HL-60/S4 treated with retinoic acid at 250 ng/mL for 4 days and 3 days (cell line): ENCODE results near the gene PRMT7.

Experiments used
- in situ Hi-C: fragments of 300-500 bp; cut with MboI; formaldehyde crosslinking; loops from 2 replicates; pipeline ENCODE4 v1.7.0; 2022; ENCODE audit warnings: low sequenced_read_pairs

PRMT7 gene

DNA sequence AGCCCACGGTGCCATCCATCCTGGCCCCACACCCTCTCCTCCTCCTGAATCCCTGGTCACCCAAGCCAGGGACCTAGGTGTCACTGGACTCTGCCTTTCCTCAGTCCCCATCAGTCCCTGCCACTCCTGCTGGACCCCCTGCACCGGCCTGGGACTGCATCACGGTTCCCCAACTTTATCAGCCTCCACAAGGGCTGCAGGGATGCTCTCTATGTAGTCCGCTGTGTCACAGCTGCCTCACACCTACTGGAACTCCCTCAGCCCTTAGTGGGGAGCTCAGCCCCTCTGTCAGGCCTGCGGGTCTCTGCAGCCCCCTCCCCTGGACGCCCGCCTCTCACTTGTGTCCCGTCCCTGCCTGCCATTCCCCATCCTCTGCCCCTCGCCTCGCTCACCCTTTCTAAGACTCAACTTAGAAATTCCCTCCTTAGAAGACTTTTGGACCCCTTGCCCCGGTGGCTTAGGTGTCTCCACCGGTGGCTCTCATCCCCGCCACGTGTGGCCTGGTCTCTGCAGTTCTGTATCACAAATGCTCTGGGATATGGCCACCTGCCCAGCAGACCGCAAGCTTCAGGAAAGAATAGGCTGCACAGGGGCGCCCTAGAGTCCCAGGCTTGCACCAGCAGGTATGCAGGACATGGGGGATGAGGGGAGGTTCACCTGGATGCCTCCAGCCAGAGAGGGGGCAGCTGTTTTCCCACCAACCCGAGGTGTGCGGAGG, 62.9 kb downstream of the PRMT7 start:
- in situ Hi-C loops, result no loop called here

- in situ Hi-C loops, result no loop called here
Observed at GRCh38 chr16:68374246-68374805, 63.5 kb downstream of the PRMT7 start.

- in situ Hi-C loops, result no loop called here
Observed at GRCh38 chr16:68374961-68375660, 64.3 kb downstream of the PRMT7 start.

DNA sequence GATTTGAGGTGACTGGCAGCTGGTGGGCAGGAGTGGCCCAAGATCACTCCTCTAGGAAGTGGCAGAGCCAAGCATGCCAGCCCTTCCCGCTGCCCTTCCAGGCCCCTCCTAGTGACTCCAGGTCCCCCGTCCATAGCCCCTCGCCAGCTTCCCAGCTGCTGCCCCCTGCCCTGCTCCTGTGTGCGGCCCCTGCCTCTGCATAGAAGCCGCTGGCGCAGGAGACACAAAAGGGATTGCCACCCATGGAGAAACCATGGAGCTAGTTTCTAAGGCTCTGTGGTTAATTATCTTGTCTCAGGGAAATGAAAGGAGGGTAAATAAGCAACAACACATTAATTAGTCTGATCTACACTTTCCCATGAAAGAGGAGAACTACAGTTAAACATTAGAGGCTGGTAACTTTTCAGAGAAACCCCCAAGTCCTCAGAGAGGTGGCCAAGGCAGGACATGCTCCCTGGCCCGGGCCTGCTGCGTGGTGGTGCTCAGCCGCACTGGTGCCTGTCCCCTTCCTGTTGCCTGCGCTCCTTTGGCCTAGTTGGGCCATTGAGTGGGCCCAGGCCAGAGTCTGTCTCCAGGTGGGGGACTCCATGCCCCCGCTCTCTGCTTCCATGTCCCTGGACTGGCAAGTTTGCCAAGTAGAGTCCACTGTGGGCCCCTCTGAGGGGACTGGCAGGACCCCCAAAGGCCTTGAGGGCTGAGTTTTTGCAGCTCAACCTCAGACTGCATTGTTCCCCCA, 65.2 kb downstream of the PRMT7 start:
- in situ Hi-C loops, result no loop called here

DNA sequence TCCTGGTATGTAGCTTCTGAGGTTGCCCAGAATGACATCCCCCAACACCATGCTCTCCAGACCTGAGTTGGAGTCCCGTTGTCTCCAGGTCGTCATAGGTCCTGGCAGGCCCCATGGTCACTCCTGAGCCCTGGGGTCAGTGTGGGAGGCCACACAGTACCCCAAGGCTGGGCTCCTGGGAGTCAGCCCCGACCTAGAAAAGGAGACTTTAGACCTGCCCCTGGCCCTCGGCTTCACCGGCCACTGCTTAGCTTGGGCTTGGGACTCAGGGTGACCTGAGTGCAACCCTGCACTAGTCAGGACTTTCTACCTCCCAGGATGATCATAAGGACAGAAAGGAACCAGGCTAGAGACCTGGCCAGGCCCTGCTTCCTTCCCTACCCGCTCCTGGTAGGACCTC, 65.8 kb downstream of the PRMT7 start:
- in situ Hi-C loops, result no loop called here

DNA sequence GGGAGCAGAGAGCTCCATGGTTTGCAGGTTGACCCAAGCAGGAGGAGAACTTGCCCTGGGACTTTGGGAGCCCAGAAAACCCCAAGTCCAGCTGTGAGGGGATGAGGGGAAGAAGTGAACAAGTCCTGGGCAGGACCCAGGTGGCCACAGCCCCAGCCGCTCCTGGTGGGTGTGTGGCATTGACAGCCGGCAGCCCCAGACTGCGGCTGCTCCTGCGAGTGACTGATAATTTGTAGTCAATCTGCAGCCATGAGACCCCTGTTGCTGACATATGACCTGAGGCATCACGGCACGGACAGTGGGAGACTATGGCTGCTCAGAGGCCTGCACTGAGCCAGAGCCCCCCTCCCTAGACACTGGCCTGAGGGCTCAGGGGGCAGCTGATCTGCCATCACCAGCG, 66.4 kb downstream of the PRMT7 start:
- in situ Hi-C loops, result no loop called here

DNA sequence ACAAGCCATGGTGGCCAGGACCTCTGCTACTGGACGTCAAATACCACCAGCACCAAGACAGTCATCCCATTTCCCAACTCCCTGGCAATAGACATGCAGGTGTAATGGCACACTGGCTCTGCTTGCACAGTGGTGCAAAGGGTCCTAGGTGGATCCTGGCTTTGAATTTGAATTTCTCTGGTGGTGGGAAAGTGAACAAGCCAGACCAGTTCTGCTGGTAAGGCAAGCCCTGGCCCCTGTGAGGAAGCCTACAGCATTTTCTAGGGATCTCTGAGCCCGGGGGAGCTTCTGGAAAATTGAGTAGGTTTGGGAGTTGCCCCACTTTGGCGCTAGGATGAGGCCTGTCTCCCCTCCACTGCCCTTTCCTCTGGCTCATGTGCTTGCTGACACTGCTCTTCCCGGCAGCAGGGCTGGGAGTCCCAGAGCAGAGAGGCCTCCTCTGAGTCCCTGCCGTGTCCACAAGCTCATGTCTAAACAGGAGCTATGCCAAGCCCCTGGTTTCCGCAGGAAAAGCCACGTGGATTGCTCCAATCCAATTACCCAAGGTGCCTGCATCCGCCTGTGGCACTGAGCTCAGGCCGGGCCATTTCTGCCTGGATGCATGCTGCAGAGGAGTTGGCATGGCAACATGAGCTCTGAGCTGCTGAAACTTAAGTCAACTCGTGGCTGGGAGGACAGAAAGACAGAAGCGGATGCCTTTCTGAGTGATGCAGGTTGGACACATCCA, 67.0 kb downstream of the PRMT7 start:
- in situ Hi-C loops, result no loop called here

DNA sequence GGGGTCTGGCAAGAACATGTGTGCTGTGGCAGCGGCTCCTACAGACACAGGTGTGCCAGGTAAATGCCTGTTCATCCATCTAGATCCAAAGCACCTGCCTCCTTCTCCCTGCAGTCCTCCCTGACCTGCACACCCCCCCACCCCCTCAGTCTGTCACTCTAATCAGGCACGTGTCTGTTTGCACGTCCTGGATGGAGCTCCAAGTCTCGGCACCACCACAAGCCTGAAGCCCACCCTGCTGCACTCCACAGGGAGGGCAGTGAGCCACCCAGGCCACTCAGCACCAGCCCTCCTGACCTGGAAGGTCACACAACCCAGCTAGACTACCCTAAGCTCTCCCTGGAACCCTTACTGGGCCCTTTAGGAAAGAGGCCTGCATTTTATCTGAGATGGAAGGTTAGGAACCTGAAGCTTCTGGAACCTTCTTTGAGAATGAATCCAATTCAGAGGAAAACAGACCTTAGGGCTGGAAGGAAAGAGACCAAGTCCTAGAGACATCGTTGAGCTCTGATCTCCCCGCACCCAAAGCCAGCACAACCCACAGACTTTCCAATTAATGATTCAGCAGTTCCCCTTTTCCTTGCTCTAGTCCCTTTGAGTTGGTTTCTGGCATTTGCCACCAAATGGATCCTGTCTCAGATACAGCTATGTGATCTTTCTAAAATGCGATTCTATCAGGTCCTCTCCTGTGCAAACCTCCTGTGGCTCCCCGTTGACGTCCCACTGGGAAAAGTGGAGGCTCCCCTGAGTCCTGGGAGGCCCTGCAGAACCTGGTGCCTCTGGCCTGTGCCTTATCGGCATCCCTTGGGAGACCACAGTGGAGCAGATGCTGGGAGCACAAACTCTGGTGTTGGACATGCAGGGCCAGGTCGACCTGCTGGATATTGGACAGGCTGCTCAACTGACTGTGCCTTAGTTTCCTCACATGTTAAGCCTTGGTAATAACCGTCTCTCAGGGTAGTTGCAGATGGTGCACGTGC, 67.9 kb downstream of the PRMT7 start:
- in situ Hi-C loops, result no loop called here

- in situ Hi-C loops, result no loop called here
Observed at GRCh38 chr16:68379472-68380347, 68.9 kb downstream of the PRMT7 start.

DNA sequence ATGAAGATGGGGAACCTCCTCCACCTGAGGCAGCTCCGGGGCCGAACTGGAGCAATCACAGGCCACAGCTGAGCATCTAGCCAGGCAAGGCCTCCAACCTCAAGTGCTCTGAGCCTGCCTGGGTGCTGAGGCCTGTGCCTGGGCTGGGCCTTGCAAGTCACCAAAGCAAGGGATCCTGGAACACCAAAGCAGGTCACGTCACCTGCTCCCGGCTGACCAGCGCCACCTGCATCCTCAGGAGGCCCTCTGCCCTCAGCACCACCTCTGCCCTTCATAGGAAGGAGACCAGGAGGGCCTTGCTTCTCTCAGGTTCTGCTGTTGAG, 69.5 kb downstream of the PRMT7 start:
- in situ Hi-C loops, result no loop called here

DNA sequence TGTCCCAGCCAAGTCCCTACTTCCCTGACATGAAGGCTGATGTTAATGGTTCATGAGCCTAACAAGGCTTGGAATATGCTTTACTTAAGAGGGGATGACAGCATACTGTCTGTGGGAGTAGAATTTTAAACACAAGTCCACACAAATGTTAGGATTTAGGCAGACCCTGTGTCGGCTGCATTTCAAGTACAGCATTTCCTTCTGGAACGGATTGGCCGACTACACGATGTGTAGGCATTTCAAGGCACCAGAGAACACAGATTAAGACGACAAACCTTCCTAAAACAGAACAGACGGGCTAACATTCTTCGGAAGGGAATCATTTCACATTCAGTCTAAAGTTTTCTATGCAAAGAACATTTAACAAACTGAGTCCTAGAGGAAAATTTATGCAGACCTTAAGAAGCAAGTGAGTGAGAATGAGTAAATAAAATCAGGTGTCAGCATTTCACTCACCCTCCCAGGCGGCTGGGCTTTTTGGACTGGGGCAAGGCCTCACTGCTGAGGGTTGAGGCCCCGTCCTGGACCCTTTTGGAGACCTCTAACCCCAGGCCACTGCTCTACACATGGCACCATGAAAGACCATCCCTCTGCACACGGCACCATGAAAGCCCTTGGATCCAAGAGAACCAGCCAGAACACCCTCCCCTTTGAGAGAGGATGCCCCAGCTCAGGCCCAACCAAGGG, 70.0 kb downstream of the PRMT7 start:
- in situ Hi-C loops, result no loop called here

DNA sequence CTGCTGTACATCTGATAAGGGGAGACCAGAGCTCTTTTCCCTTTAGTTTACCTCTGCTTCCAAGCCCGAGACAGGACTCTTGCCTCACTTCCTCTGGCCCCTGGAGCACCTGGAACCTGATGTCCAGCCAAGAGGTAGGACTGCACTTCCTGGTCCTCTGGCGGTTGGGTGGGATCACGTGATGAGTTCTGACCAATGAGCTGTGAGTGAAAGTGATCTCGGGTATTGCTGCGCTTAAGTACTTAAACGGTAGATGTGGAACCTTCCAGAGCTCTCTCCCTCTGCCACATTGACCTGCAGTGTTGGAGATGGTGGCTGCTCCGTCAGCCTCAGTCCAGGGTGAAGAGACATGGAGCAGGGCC, 70.5 kb downstream of the PRMT7 start:
- in situ Hi-C loops, result no loop called here

GRCh38 chr16:68382296-68382718, 71.5 kb downstream of the PRMT7 start:
- in situ Hi-C loops, result no loop called here

DNA sequence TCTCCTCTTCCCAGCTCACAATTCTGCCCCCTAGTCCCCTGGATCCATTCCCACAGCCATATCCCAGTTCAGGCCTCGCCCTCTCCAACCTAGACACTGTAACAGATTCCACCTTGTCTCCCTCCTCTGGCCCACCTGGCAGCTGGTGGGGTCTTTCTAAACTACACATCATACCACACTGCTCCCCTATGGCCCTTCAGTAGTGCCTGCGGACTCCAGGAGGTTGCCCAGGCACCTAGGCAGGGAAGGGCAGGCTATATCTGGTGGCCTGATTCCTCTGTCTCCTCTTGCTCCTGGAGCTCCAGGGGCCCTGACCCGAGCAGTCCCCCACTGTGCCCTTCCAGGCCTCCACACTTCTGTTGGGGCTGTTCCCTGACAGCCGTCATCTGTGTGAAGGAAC, 73.0 kb downstream of the PRMT7 start:
- in situ Hi-C loops, result no loop called here

GRCh38 chr16:68384288-68385161, 73.7 kb downstream of the PRMT7 start:
- in situ Hi-C loops, result no loop called here

DNA sequence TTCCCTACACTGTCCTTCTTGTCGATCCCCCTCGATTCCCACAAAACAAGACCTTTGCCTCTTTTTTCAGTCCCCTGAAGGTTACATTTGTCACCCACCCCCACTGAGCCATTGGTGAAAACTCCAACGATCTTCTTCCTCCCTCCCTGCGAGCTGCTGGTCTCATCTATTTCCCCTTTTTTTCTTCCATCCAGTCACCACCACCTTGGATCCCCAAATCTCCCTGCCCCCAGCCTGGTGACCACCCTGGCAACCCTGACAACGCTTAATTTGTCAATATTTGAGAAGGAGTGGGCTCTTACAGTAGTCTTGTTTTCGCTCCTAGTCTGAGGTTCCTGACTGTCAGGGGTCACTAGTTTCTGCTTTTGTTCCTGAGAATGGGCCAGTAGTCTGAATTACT, 74.6 kb downstream of the PRMT7 start:
- in situ Hi-C loops, result no loop called here

GRCh38 chr16:68386628-68387027, 75.8 kb downstream of the PRMT7 start:
- in situ Hi-C loops, result no loop called here

GRCh38 chr16:68387301-68387700, 76.5 kb downstream of the PRMT7 start:
- in situ Hi-C loops, result no loop called here
